ENCODE measurements around the gene WDR27.

DNA sequence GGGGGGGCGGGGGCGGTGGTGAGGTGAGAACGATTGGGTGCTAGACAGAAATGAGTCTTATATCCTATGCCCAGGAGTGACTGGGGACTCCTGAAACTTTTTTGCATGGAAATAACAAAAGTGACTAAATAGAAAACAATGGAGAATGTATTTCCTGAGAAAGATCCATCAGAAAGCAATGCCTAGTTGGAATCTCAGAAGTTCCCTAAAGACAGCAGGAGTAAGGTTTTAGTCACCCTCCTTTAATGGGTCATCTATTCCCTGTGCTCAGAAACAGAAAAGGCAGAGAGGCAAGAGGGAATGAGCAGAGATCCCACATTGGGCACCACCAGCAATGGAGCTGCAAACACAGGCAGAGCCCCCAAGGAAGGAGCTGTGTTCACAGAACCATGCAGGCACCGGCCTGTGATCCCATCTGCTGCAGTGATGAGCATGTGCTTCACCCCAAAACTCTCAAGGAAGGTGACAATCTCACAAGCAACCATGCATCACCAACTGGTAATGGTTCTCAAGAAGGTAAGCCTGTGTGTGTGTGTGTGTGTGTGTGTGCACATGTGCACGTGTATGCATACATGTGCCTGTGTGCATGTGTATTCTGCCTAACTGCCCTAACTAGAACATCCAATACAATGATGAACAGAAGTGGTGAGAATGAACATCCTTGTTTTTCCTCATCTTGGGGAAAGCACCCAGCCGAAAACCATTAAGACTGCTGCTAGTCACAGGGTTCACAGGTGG is 168.4 kb downstream of the WDR27 start:
- TF ChIP-seq ZFP30 (CRISPR knock-in tag; IDR thresholded peaks at IDR 0.05) (no peak), ZC3H10 (CRISPR knock-in tag; IDR thresholded peaks at IDR 0.05) (no peak), ZNF565 (CRISPR knock-in tag; conservative IDR thresholded peaks at IDR 0.05; ENCODE audit: low read depth) (no peak)
- TF ChIP-seq, protein P1, sequence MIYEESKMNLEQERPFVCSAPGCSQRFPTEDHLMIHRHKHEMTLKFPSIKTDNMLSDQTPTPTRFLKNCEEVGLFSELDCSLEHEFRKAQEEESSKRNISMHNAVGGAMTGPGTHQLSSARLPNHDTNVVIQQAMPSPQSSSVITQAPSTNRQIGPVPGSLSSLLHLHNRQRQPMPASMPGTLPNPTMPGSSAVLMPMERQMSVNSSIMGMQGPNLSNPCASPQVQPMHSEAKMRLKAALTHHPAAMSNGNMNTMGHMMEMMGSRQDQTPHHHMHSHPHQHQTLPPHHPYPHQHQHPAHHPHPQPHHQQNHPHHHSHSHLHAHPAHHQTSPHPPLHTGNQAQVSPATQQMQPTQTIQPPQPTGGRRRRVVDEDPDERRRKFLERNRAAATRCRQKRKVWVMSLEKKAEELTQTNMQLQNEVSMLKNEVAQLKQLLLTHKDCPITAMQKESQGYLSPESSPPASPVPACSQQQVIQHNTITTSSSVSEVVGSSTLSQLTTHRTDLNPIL (CRISPR knock-in tag; IDR thresholded peaks at IDR 0.05; ENCODE audit: low read depth), result no peak
